ENCODE results near the gene TBC1D22B.
"Not testable (repeated sequence)": the region's sequence is repeated elsewhere in the genome, so short reads cannot be mapped to it uniquely, and the experiment has no call there.

The TBC1D22B gene

DNA sequence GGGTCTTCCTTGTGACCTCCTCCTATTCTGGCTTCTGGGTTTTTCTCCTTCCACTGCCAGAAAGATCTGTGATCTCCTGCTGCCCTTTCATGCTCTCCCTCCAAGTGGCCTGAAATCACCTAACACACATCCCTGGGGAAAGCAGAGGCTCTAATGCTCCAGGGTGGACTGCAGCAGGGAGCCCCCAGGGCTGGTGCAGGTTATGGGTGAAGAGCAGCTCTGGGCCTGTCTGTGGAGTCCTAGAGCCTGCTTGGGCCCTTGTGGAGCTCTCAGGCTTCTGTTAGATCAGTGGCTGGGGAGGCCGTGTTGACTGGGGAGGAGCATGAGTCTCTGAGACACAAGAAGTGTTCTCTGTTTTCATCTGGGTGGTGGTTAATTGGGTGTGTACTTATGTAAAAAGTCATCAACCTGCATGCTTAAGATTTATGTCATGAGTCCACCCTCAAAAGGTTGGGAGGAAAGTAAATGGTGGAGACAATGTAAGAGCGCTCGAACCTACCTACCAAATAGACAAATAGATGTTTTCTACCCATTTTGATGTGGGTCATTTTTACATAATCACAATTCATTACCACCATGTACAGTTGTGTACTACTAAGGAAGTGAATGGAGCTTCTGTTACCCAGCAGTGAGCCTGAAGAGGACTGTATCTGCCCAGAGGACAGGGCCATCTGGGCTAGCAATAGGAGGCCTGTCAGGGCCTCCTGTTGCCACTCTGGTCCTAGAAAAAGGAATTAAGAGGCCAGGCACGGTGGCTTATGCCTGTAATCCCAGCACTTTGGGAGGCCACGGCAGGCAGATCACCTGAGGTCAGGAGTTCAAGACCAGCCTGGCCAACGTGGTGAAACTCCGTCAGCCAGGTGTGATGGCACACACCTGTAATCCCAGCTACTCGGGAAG lies 64.2 kb downstream of the TBC1D22B start:
- FAIRE-seq (no peak), DNase-seq (ENCODE audit: insufficient read length, low spot score) (no peak)
- TF ChIP-seq PAX5 (IDR thresholded peaks at IDR 0.05; ENCODE audit: insufficient read depth, low read length, severe bottlenecking), result no peak
- TF ChIP-seq POLR2A (IDR thresholded peaks at IDR 0.05; ENCODE audit: low read depth, low read length), result no peak
- TF ChIP-seq TAF1 (IDR thresholded peaks at IDR 0.05; ENCODE audit: low read depth, low read length), result no peak
- TF ChIP-seq POLR2AphosphoS5 (IDR thresholded peaks at IDR 0.05; ENCODE audit: low read depth, low read length), result no peak
- no peak for TF ChIP-seq POU2F2 (IDR thresholded peaks at IDR 0.05; ENCODE audit: low read depth, low read length)
- no peak for TF ChIP-seq SPI1 (IDR thresholded peaks at IDR 0.05; ENCODE audit: low read depth, low read length)

DNA sequence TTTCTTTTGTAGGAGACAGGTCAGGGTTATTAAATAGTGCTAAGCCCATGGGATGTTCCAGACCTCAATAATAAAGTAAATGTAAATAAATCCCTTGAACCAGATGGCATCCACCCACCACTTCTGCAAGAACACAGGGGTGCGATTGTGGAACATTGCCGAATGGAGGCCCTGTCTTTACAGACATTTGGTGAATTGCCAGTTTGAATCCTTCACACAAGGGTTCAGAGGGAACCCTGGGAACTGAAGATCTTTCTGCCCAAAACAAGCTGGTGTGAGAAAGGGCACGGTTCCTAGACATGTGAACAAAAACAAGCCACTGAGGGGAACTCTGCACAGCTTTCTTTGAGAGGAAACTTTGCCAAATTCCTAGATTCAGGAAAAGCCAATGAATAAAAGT lies 66.0 kb downstream of the TBC1D22B start:
- DNase-seq (ENCODE audit: insufficient read length, low spot score), result no peak

GRCh38 chr6:37324131-37325033 lies 66.8 kb downstream of the TBC1D22B start:
- DNase-seq (ENCODE audit: insufficient read length, low spot score), result no peak
- FAIRE-seq, result no peak
- TF ChIP-seq SPI1 (IDR thresholded peaks at IDR 0.05; ENCODE audit: low read depth, low read length), result no peak
- TF ChIP-seq TAF1 (IDR thresholded peaks at IDR 0.05; ENCODE audit: low read depth, low read length), result no peak
- no peak for TF ChIP-seq POLR2A (IDR thresholded peaks at IDR 0.05; ENCODE audit: low read depth, low read length)
- no peak for TF ChIP-seq POU2F2 (IDR thresholded peaks at IDR 0.05; ENCODE audit: low read depth, low read length)
- TF ChIP-seq POLR2AphosphoS5 (IDR thresholded peaks at IDR 0.05; ENCODE audit: low read depth, low read length), result no peak
- TF ChIP-seq PAX5 (IDR thresholded peaks at IDR 0.05; ENCODE audit: insufficient read depth, low read length, severe bottlenecking), result no peak

More for the DNA sequence above, 66.0 kb downstream of the TBC1D22B start:
- FAIRE-seq, result no peak
- TF ChIP-seq POU2F2 (IDR thresholded peaks at IDR 0.05; ENCODE audit: low read depth, low read length), result no peak
- no peak for TF ChIP-seq POLR2AphosphoS5 (IDR thresholded peaks at IDR 0.05; ENCODE audit: low read depth, low read length)
- TF ChIP-seq SPI1 (IDR thresholded peaks at IDR 0.05; ENCODE audit: low read depth, low read length), result no peak
- no peak for TF ChIP-seq TAF1 (IDR thresholded peaks at IDR 0.05; ENCODE audit: low read depth, low read length)
- no peak for TF ChIP-seq PAX5 (IDR thresholded peaks at IDR 0.05; ENCODE audit: insufficient read depth, low read length, severe bottlenecking)
- no peak for TF ChIP-seq POLR2A (IDR thresholded peaks at IDR 0.05; ENCODE audit: low read depth, low read length)

GRCh38 chr6:37330345-37330744 lies 72.8 kb downstream of the TBC1D22B start:
- FAIRE-seq, result not testable (repeated sequence)

GRCh38 chr6:37331047-37331446 lies 73.5 kb downstream of the TBC1D22B start:
- DNase-seq (ENCODE audit: insufficient read length, low spot score) (no peak), FAIRE-seq (no peak)
- TF ChIP-seq POLR2A (IDR thresholded peaks at IDR 0.05; ENCODE audit: low read depth, low read length) (no peak), TAF1 (IDR thresholded peaks at IDR 0.05; ENCODE audit: low read depth, low read length) (no peak), POU2F2 (IDR thresholded peaks at IDR 0.05; ENCODE audit: low read depth, low read length) (no peak), PAX5 (IDR thresholded peaks at IDR 0.05; ENCODE audit: insufficient read depth, low read length, severe bottlenecking) (no peak), POLR2AphosphoS5 (IDR thresholded peaks at IDR 0.05; ENCODE audit: low read depth, low read length) (no peak), SPI1 (IDR thresholded peaks at IDR 0.05; ENCODE audit: low read depth, low read length) (no peak)

More at GRCh38 chr6:37330345-37330744, 72.8 kb downstream of the TBC1D22B start:
- not testable (repeated sequence) for DNase-seq (ENCODE audit: insufficient read length, low spot score)

- FAIRE-seq, result no peak
- no peak for TF ChIP-seq PAX5 (IDR thresholded peaks at IDR 0.05; ENCODE audit: insufficient read depth, low read length, severe bottlenecking)
- TF ChIP-seq POLR2AphosphoS5 (IDR thresholded peaks at IDR 0.05; ENCODE audit: low read depth, low read length), result no peak
- no peak for TF ChIP-seq POU2F2 (IDR thresholded peaks at IDR 0.05; ENCODE audit: low read depth, low read length)
- no peak for TF ChIP-seq POLR2A (IDR thresholded peaks at IDR 0.05; ENCODE audit: low read depth, low read length)
- TF ChIP-seq TAF1 (IDR thresholded peaks at IDR 0.05; ENCODE audit: low read depth, low read length), result no peak
- TF ChIP-seq SPI1 (IDR thresholded peaks at IDR 0.05; ENCODE audit: low read depth, low read length), result no peak
- DNase-seq (ENCODE audit: insufficient read length, low spot score), result no peak
Measured at GRCh38 chr6:37332894-37333293, 75.3 kb downstream of the TBC1D22B start.

DNA sequence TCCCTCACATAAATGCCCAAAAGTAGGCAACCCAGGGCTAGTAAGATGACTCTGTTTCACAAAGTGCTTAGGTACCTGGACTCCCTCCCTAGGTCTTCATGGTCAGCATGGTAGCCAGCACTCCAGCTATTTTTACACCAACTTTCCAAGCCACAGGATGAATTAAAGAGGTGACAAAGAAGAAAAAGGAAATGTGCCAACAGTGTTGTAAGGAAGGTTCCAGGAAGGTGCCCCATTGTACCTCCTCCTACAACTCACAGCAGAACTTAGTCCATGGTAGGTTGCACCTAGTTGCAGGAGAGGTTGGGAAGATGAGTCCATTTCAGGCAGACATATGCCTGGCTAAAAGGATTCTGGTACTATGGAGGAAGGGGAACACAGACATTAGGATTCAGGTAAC lies 76.5 kb downstream of the TBC1D22B start:
- no peak for TF ChIP-seq POU2F2 (IDR thresholded peaks at IDR 0.05; ENCODE audit: low read depth, low read length)
- no peak for TF ChIP-seq TAF1 (IDR thresholded peaks at IDR 0.05; ENCODE audit: low read depth, low read length)
- no peak for TF ChIP-seq SPI1 (IDR thresholded peaks at IDR 0.05; ENCODE audit: low read depth, low read length)
- TF ChIP-seq POLR2AphosphoS5 (IDR thresholded peaks at IDR 0.05; ENCODE audit: low read depth, low read length), result no peak
- TF ChIP-seq POLR2A (IDR thresholded peaks at IDR 0.05; ENCODE audit: low read depth, low read length), result no peak
- no peak for TF ChIP-seq PAX5 (IDR thresholded peaks at IDR 0.05; ENCODE audit: insufficient read depth, low read length, severe bottlenecking)
- FAIRE-seq (no peak), DNase-seq (ENCODE audit: insufficient read length, low spot score) (no peak)

- FAIRE-seq; DNase-seq (ENCODE audit: insufficient read length, low spot score): not testable (repeated sequence)
Measured at GRCh38 chr6:37338317-37338716, 80.7 kb downstream of the TBC1D22B start.

DNA sequence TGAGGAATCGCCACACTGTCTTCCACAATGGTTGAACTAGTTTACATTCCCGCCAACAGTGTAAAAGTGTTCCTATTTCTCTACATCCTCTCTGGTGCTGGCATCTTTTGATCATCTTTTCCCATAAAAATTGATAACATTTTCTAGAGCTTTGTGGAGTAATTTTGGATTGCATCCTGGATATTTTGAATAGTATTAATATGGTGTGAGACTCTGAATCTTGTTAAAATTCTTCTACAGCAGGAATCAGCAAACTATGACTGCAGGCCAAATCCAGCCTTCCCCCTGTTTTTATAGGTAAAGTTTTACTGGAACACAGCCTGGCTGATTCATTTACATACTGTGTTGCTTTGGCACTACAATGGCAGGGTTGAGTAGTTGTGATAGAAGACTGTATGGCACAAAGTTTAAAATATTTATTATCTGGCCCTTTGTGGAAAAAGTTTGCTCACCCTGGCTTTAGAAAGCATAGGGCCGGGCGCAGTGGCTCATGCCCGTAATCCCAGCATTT lies 81.2 kb downstream of the TBC1D22B start:
- FAIRE-seq, result no peak
- no peak for DNase-seq (ENCODE audit: insufficient read length, low spot score)
- TF ChIP-seq POLR2AphosphoS5 (IDR thresholded peaks at IDR 0.05; ENCODE audit: low read depth, low read length), result no peak
- TF ChIP-seq TAF1 (IDR thresholded peaks at IDR 0.05; ENCODE audit: low read depth, low read length), result no peak
- no peak for TF ChIP-seq SPI1 (IDR thresholded peaks at IDR 0.05; ENCODE audit: low read depth, low read length)
- TF ChIP-seq POLR2A (IDR thresholded peaks at IDR 0.05; ENCODE audit: low read depth, low read length), result no peak
- no peak for TF ChIP-seq PAX5 (IDR thresholded peaks at IDR 0.05; ENCODE audit: insufficient read depth, low read length, severe bottlenecking)
- no peak for TF ChIP-seq POU2F2 (IDR thresholded peaks at IDR 0.05; ENCODE audit: low read depth, low read length)

All from GM12891 (cell line).